Mucosa of descending colon (tissue), 3 donors: Measurements from ENCODE around the gene DGKQ. TPM values are rescaled to one million over a fixed set of nuclear protein-coding genes. Genes with fewer than 3 reads are reported as not detected.

ENCODE experiments used
- ATAC-seq: fragments of 200-7000 bp; cut with Tn5 transposase; one replicate; pipeline ENCODE4 v1.9.1; 2020; ENCODE audit warnings: mild to moderate bottlenecking, moderate library complexity
- DNase-seq, 3 donors: peaks; one replicate each; pipeline ENCODE4 v3.0.0-alpha.2; 2020
- H3K36me3 ChIP-seq: fragments of 200-600 bp; one replicate; pipeline ENCODE4 v1.8.0; 2021; ENCODE audit warnings: low read depth, mild to moderate bottlenecking
- H3K4me1 ChIP-seq: fragments of 200-600 bp; one replicate; pipeline ENCODE4 v1.8.0; 2021; ENCODE audit warnings: low read depth, mild to moderate bottlenecking
- H3K4me3 ChIP-seq: fragments of 200-600 bp; one replicate; pipeline ENCODE4 v1.8.0; 2021; ENCODE audit warnings: mild to moderate bottlenecking
- H3K9me3 ChIP-seq: fragments of 200-600 bp; one replicate; pipeline ENCODE4 v1.8.0; 2021; ENCODE audit warnings: mild to moderate bottlenecking
- CTCF ChIP-seq: fragments of 200-600 bp; IDR thresholded peaks from one replicate; pipeline ENCODE4 v1.8.0; 2022; ENCODE audit warnings: antibody characterized with exemption, mild to moderate bottlenecking
- intact Hi-C, 2 donors: fragments of 100-400 bp; cut with DNase I in 1 of 2; cut with micrococcal nuclease in 1 of 2; formaldehyde crosslinking; loops; one replicate each; pipeline versions ENCODE4 v1.11.0 to v1.11.1; 2022; cut with DNase I, micrococcal nuclease
- total RNA-seq, 3 donors: library from RNA; stranded (reverse); fragmentation: NEBNext Ultra II Directional in 2 of 3; extraction: Animal tissue kit (Norgen Biotek cat#: 25700) in 2 of 3; gene quantifications; one replicate each; pipeline versions ENCODE4 v1.2.1 to v1.2.4, GENCODE V29; 2021 to 2023
- donor health status: DM: no; HTN: no; CAD: no; lungs with moderate emphysema.
- donor health status: DM: no; HTN: no; CAD: no.
- donor health status: DM: no; HTN: yes; CAD: no.

DGKQ gene
- total RNA-seq, 3 donors from 2014 or later = 31.8 to 56.1 (median 41.7) TPM

GRCh38 chr4:959338-960139, 13.8 kb downstream of the DGKQ start:
- peaks cover 6% of the 10 kb centered on the region for H3K4me1 ChIP-seq
- no peak for TF ChIP-seq CTCF
- ATAC-seq = no peak
- no peaks in the 10 kb centered on the region for H3K9me3 ChIP-seq
- intact Hi-C loops = no loop called here
- H3K4me3 ChIP-seq = no peak overlapping the region
- H3K36me3 ChIP-seq = no peaks in the 10 kb centered on the region
- peak in 2 of 3 donors; percentile 24 to 42 for DNase-seq

GRCh38 chr4:958696-959337, 14.6 kb downstream of the DGKQ start:
- H3K9me3 ChIP-seq = no peaks in the 10 kb centered on the region
- no peak for ATAC-seq
- intact Hi-C loops = no loop called here
- TF ChIP-seq CTCF = no peak
- H3K36me3 ChIP-seq = no peaks in the 10 kb centered on the region
- no peak overlapping the region for H3K4me3 ChIP-seq
- peak in 1 of 3 donors; percentile 22 for DNase-seq
- peaks cover 6% of the 10 kb centered on the region for H3K4me1 ChIP-seq

- Histone ChIP-seq H3K4me3 (no peak overlapping the region), H3K4me1 (peaks cover 6% of the 10 kb centered on the region), H3K36me3 (no peaks in the 10 kb centered on the region), H3K9me3 (no peaks in the 10 kb centered on the region)
- peak in 2 of 3 donors; percentile 28 to 45 for DNase-seq
- no peak for TF ChIP-seq CTCF
- intact Hi-C loops = no loop called here
- no peak for ATAC-seq
These were observed 15.1 kb downstream of the DGKQ start for GRCh38 chr4:958314-958665.

GRCh38 chr4:957581-958313, 15.6 kb downstream of the DGKQ start:
- Histone ChIP-seq H3K4me3 (no peak overlapping the region), H3K9me3 (no peaks in the 10 kb centered on the region), H3K36me3 (no peaks in the 10 kb centered on the region), H3K4me1 (peaks cover 2% of the 10 kb centered on the region)
- ATAC-seq (no peak), DNase-seq (peak in 2 of 3 donors; percentile 29 to 46)
- intact Hi-C loops = no loop called here
- no peak for TF ChIP-seq CTCF

- DNase-seq (peak in 1 of 3 donors; percentile 17), ATAC-seq (no peak)
- peaks cover 2% of the 10 kb centered on the region for H3K4me1 ChIP-seq
- no peak for TF ChIP-seq CTCF
- no peaks in the 10 kb centered on the region for H3K36me3 ChIP-seq
- H3K4me3 ChIP-seq = no peak overlapping the region
- intact Hi-C loops = no loop called here
- H3K9me3 ChIP-seq = no peaks in the 10 kb centered on the region
These were observed 16.2 kb downstream of the DGKQ start for GRCh38 chr4:957231-957580.
